ENCODE measurements around the gene EZR.

The EZR gene

GRCh38 chr6:158754738-158755137 lies 64.4 kb downstream of the EZR start:
- Histone ChIP-seq H3K79me2 (ENCODE audit: control insufficient read depth, insufficient read depth, low read length, poor library complexity) (peaks cover 2% of the 10 kb centered on the region), H4K91ac (ENCODE audit: low read depth, low read length) (no peak overlapping the region), H2BK5ac (ENCODE audit: low read depth, low read length, poor library complexity) (no peak overlapping the region), H3K4ac (ENCODE audit: low read depth, low read length) (no peak overlapping the region), H3K27ac (ENCODE audit: low read depth, low read length) (no peak overlapping the region), H3K14ac (ENCODE audit: low read length) (no peak overlapping the region), H2AFZ (ENCODE audit: insufficient read depth, low read length, poor library complexity) (no peak overlapping the region), H3K23ac (ENCODE audit: low read length) (no peak overlapping the region), H4K12ac (ENCODE audit: low read depth, low read length) (no peak overlapping the region), H2BK120ac (ENCODE audit: insufficient read depth, low read length, poor library complexity) (peak overlapping the region; percentile 20), H3K79me1 (ENCODE audit: low read length) (peaks cover 13% of the 10 kb centered on the region), H3K4me3 (ENCODE audit: low read depth, low read length) (no peak overlapping the region), H3K9me3 (ENCODE audit: insufficient read depth, low read depth, low read length) (no peaks in the 10 kb centered on the region), H2AK5ac (ENCODE audit: low read length) (peak overlapping the region; percentile 59), H4K8ac (ENCODE audit: low read depth, low read length) (no peak overlapping the region), H3K27me3 (ENCODE audit: insufficient read depth, low read length) (no peaks in the 10 kb centered on the region), H3K18ac (ENCODE audit: low read length) (no peak overlapping the region), H3K4me1 (ENCODE audit: control insufficient read depth in 1 of 2, insufficient read depth in 2 of 2, low read length in 2 of 2) (peaks cover 25 to 26% of the 10 kb centered on the region in 2 experiments), H3K36me3 (ENCODE audit: control insufficient read depth in 1 of 2, insufficient read depth in 2 of 2, low read length in 2 of 2) (no peaks in the 10 kb centered on the region), H2BK12ac (ENCODE audit: low read length) (no peak overlapping the region), H3K9ac (ENCODE audit: low read length) (no peak overlapping the region), H3K4me2 (ENCODE audit: low read length) (no peak overlapping the region)
- whole genome bisulfite sequencing (ENCODE audit: extremely low coverage, insufficient coverage, insufficient read length): no CpG with 5 or more reads among the region's 11 CpGs
- no peak for DNase-seq

- no peak overlapping the region for H3K4me2 ChIP-seq (ENCODE audit: low read length)
- H3K9ac ChIP-seq (ENCODE audit: low read length): no peak overlapping the region
- H2BK12ac ChIP-seq (ENCODE audit: low read length): peak overlapping the region; percentile 40
- no peak for DNase-seq
- H3K4me1 ChIP-seq (ENCODE audit: control insufficient read depth in 1 of 2, insufficient read depth in 2 of 2, low read length in 2 of 2): peaks cover 20 to 23% of the 10 kb centered on the region in 2 experiments
- peak overlapping the region; percentile 7 for H4K91ac ChIP-seq (ENCODE audit: low read depth, low read length)
- H2BK120ac ChIP-seq (ENCODE audit: insufficient read depth, low read length, poor library complexity): no peak overlapping the region
- no CpG with 5 or more reads among the region's 9 CpGs for WGBS (ENCODE audit: extremely low coverage, insufficient coverage, insufficient read length)
- H3K4ac ChIP-seq (ENCODE audit: low read depth, low read length): no peak overlapping the region
- H4K8ac ChIP-seq (ENCODE audit: low read depth, low read length): no peak overlapping the region
- H3K79me1 ChIP-seq (ENCODE audit: low read length): peaks cover 13% of the 10 kb centered on the region
- no peaks in the 10 kb centered on the region for H3K9me3 ChIP-seq (ENCODE audit: insufficient read depth, low read depth, low read length)
- no peak overlapping the region for H3K23ac ChIP-seq (ENCODE audit: low read length)
- no peak overlapping the region for H2BK5ac ChIP-seq (ENCODE audit: low read depth, low read length, poor library complexity)
- no peak overlapping the region for H4K12ac ChIP-seq (ENCODE audit: low read depth, low read length)
- H3K4me3 ChIP-seq (ENCODE audit: low read depth, low read length): no peak overlapping the region
- H3K14ac ChIP-seq (ENCODE audit: low read length): no peak overlapping the region
- peaks cover 2% of the 10 kb centered on the region for H3K79me2 ChIP-seq (ENCODE audit: control insufficient read depth, insufficient read depth, low read length, poor library complexity)
- no peaks in the 10 kb centered on the region for H3K27me3 ChIP-seq (ENCODE audit: insufficient read depth, low read length)
- H3K36me3 ChIP-seq (ENCODE audit: control insufficient read depth in 1 of 2, insufficient read depth in 2 of 2, low read length in 2 of 2): no peaks in the 10 kb centered on the region
- H3K18ac ChIP-seq (ENCODE audit: low read length): no peak overlapping the region
- no peak overlapping the region for H3K27ac ChIP-seq (ENCODE audit: low read depth, low read length)
- H2AFZ ChIP-seq (ENCODE audit: insufficient read depth, low read length, poor library complexity): no peak overlapping the region
- no peak overlapping the region for H2AK5ac ChIP-seq (ENCODE audit: low read length)
Observed at GRCh38 chr6:158753811-158754210, 65.4 kb downstream of the EZR start.

GRCh38 chr6:158752613-158753012 lies 66.6 kb downstream of the EZR start:
- H3K4me3 ChIP-seq (ENCODE audit: low read depth, low read length): no peak overlapping the region
- no peaks in the 10 kb centered on the region for H3K9me3 ChIP-seq (ENCODE audit: insufficient read depth, low read depth, low read length)
- DNase-seq: no peak
- H3K23ac ChIP-seq (ENCODE audit: low read length): no peak overlapping the region
- H2BK5ac ChIP-seq (ENCODE audit: low read depth, low read length, poor library complexity): peak overlapping the region; percentile 25
- H2AK5ac ChIP-seq (ENCODE audit: low read length): peak overlapping the region; percentile 49
- H2BK120ac ChIP-seq (ENCODE audit: insufficient read depth, low read length, poor library complexity): peak overlapping the region; percentile 39
- H3K79me1 ChIP-seq (ENCODE audit: low read length): peaks cover 8% of the 10 kb centered on the region
- H2AFZ ChIP-seq (ENCODE audit: insufficient read depth, low read length, poor library complexity): no peak overlapping the region
- peaks cover 2% of the 10 kb centered on the region for H3K79me2 ChIP-seq (ENCODE audit: control insufficient read depth, insufficient read depth, low read length, poor library complexity)
- H3K27me3 ChIP-seq (ENCODE audit: insufficient read depth, low read length): no peaks in the 10 kb centered on the region
- H3K27ac ChIP-seq (ENCODE audit: low read depth, low read length): no peak overlapping the region
- peak overlapping the region; percentile 89 for H4K91ac ChIP-seq (ENCODE audit: low read depth, low read length)
- H4K8ac ChIP-seq (ENCODE audit: low read depth, low read length): peak overlapping the region; percentile 51
- H3K4ac ChIP-seq (ENCODE audit: low read depth, low read length): peak overlapping the region; percentile 16
- no CpG with 5 or more reads among the region's 3 CpGs for WGBS (ENCODE audit: extremely low coverage, insufficient coverage, insufficient read length)
- H3K9ac ChIP-seq (ENCODE audit: low read length): no peak overlapping the region
- peak overlapping the region; percentile 21 for H2BK12ac ChIP-seq (ENCODE audit: low read length)
- peak overlapping the region; percentile 42 for H3K18ac ChIP-seq (ENCODE audit: low read length)
- peaks cover 11 to 16% of the 10 kb centered on the region in 2 experiments for H3K4me1 ChIP-seq (ENCODE audit: control insufficient read depth in 1 of 2, insufficient read depth in 2 of 2, low read length in 2 of 2)
- H4K12ac ChIP-seq (ENCODE audit: low read depth, low read length): no peak overlapping the region
- no peaks in the 10 kb centered on the region for H3K36me3 ChIP-seq (ENCODE audit: control insufficient read depth in 1 of 2, insufficient read depth in 2 of 2, low read length in 2 of 2)
- peak overlapping the region; percentile 38 for H3K14ac ChIP-seq (ENCODE audit: low read length)
- H3K4me2 ChIP-seq (ENCODE audit: low read length): no peak overlapping the region

- no peak overlapping the region for H3K14ac ChIP-seq (ENCODE audit: low read length)
- no peak for DNase-seq
- no peak overlapping the region for H3K4ac ChIP-seq (ENCODE audit: low read depth, low read length)
- no peak overlapping the region for H2AK5ac ChIP-seq (ENCODE audit: low read length)
- H3K9ac ChIP-seq (ENCODE audit: low read length): no peak overlapping the region
- no peak overlapping the region for H2AFZ ChIP-seq (ENCODE audit: insufficient read depth, low read length, poor library complexity)
- H3K18ac ChIP-seq (ENCODE audit: low read length): no peak overlapping the region
- H4K12ac ChIP-seq (ENCODE audit: low read depth, low read length): no peak overlapping the region
- H3K27ac ChIP-seq (ENCODE audit: low read depth, low read length): peak overlapping the region; percentile 33
- WGBS (ENCODE audit: extremely low coverage, insufficient coverage, insufficient read length): no CpG with 5 or more reads among the region's 9 CpGs
- H3K9me3 ChIP-seq (ENCODE audit: insufficient read depth, low read depth, low read length): no peaks in the 10 kb centered on the region
- H3K79me1 ChIP-seq (ENCODE audit: low read length): peaks cover 8% of the 10 kb centered on the region
- H3K4me2 ChIP-seq (ENCODE audit: low read length): no peak overlapping the region
- H4K91ac ChIP-seq (ENCODE audit: low read depth, low read length): peak overlapping the region; percentile 60
- H3K27me3 ChIP-seq (ENCODE audit: insufficient read depth, low read length): no peaks in the 10 kb centered on the region
- no peaks in the 10 kb centered on the region for H3K36me3 ChIP-seq (ENCODE audit: control insufficient read depth in 1 of 2, insufficient read depth in 2 of 2, low read length in 2 of 2)
- H3K79me2 ChIP-seq (ENCODE audit: control insufficient read depth, insufficient read depth, low read length, poor library complexity): peaks cover 2% of the 10 kb centered on the region
- H3K4me3 ChIP-seq (ENCODE audit: low read depth, low read length): no peak overlapping the region
- H2BK5ac ChIP-seq (ENCODE audit: low read depth, low read length, poor library complexity): no peak overlapping the region
- no peak overlapping the region for H2BK120ac ChIP-seq (ENCODE audit: insufficient read depth, low read length, poor library complexity)
- H3K4me1 ChIP-seq (ENCODE audit: control insufficient read depth in 1 of 2, insufficient read depth in 2 of 2, low read length in 2 of 2): peaks cover 11 to 14% of the 10 kb centered on the region in 2 experiments
- H3K23ac ChIP-seq (ENCODE audit: low read length): no peak overlapping the region
- no peak overlapping the region for H4K8ac ChIP-seq (ENCODE audit: low read depth, low read length)
- H2BK12ac ChIP-seq (ENCODE audit: low read length): no peak overlapping the region
Observed at GRCh38 chr6:158751921-158752320, 67.2 kb downstream of the EZR start.

All from trophoblast cell (in vitro differentiated cells and primary cell).